GM18873 (cell line): ENCODE measurements around the gene ETFDH.
"Not testable (repeated sequence)": the region's sequence is repeated elsewhere in the genome, so short reads cannot be mapped to it uniquely, and the experiment has no call there.

ENCODE experiments used
- ATAC-seq: cut with Tn5 transposase; IDR thresholded peaks from one replicate; pipeline ENCODE4 v1.9.1; 2021; ENCODE audit warnings: mild to moderate bottlenecking, moderate library complexity, moderate number of reproducible peaks; ENCODE audit not compliant: unreplicated experiment, low FRiP score

ETFDH gene

DNA sequence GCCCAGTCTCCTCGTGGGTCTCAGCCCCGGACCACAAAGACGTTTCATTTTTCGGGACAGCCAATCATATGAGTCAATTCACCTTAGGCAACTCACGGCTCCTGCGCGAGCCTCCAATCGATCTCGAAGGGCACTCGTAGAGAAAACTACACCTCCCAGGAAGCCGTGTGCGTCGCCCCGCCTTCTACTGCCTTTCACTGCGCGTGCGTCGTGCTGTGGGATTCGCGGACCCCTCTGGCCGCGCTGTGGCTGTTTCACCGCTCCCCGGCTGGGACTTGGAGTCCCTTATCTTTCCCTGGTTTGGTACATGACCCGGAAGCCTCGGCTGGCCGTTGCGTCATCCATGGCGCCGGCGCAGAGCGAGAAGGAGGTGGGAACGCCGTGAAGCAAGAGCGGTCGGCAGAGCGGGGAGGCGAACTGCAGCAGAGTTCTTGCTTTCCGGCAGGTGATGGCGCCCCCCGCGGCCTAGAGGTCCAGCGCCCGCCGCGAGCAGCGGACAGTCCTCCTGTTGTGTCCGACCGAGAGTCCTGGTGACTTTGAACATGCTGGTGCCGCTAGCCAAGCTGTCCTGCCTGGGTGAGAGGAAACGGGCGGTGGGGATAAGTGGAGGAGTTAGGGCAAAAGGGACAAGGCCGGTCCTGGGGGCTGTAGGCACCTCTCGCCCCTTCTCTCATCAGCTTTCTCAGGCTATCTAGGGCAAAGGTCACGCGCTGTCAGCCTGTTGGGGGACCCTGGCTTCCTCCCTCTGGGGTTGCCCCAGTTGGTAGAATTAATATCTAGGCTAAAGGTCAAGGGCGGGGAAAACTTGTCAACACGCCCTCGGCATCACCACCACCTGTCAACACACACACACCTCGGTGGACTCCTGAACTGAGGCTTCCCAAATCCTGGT, at the start of gene ETFDH:
Gene ETFDH, plus strand, starts transcription at position 382 of the 892 bp plus-strand sequence. Its CDS starts 161 bp downstream, at position 543.
- peak; percentile 90 for ATAC-seq

DNA sequence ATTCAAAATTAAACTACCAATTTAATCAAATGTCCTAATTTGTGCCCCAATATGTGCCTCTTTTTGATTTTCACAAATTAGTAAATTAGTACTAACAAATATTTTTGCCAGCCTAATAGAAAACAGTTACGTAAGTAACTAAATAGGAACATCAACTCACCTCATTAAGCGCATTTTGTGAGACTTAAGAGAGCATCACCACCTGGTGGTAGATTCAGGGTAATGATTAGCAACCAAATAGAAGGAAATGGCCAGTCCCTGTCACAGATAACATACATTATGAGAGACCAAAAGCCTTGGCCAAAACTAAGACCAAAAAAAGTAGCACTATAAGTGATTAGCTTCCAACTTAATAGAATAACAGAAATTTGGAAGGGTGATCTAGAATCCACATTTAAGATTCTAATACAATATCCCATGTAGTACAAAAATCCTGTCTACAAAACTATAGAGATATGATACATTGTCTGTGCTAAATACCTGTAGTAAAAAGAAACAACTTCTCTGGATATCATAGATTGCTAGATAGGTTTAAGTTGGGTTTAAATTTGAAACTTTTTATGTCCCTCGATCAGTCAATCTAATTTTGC, 47.1 kb upstream of the ETFDH start:
- peak; percentile 91 for ATAC-seq

DNA sequence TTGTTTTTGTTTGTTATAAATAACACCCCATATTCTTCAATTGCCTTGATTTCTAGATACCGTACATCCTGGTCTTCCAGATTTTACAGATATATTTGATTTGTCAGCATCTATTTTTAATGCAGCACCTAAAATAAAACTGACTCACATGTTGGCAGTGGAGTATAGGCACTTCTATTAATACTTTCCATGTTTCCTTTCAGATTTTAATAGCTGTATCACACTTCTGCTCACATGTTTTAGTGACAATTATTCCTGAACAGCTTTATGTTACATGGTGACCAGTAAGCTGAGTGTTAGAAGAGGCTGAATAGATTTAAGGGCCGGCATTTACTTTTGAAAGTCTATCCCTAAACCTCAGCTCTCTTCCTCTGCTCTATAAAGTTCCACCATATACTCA, 46.6 kb upstream of the ETFDH start:
- no peak for ATAC-seq

DNA sequence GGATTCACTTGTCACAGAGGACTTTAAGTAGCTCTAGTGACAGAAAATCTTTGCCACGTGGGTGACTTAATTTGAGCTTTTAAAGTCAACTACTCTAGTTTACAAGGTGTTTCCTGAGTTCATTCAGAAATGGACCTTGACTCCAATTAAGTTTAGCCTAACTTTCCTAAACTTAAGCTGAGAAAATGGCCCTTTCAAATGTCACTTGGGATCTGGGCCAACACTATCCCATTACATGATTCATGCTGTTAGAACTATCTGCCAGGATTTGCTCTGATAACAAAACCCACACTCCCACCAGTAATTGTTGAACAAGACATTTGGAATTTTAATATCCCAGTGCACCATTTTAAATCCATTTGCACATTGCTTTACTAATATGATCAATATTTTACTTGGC, 41.2 kb upstream of the ETFDH start:
- no peak for ATAC-seq

DNA sequence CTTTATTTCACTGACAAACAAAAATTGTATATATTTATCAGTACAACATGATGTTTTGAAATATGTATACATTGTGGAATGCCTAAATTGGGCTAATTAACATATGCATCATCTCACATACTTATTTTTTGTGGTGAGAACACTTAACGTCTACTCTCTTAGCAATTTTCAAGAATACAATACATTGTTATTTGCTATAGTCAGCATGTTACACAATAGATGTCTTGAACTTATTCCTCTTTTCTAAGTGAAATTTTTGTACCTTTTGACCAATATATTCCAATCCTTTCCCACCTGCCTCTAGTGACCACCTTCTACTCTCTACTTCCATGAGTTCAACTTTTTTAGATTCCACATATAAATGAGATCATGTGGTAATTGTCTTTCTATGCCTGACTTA, 35.5 kb upstream of the ETFDH start:
- no peak for ATAC-seq

DNA sequence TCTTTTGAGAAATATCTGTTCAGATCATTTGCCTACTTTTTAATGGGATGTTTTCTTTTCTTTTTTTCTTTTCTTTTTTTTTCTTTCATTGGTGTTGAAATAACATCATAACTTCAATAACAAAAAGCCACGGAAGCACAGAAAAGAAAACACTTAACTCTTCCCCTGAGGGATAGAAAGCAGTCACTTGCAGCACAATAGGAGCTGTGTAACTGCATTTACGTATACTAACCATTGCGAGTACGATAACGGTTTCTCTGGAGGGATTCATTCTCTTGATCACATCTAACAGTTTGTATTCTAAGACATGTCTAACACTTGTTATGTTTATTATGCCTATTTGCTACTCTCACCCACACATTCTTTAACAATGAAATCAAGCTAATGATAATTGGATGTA, 27.7 kb upstream of the ETFDH start:
- ATAC-seq = no peak

DNA sequence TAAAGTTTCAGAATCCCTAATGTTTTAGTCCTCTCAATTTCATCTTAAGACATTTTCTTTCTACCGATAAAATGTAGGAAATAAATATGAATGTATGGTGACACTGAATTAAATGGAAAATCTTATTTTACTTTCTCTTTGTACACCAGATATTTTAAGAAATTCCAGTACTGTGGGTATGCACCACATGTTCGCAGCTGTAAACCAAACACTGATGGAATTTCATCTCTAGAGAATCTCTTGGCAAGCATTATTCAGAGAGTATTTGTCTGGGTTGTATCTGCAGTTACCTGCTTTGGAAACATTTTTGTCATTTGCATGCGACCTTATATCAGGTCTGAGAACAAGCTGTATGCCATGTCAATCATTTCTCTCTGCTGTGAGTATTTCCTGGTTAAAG, 27.3 kb upstream of the ETFDH start:
- ATAC-seq = no peak

DNA sequence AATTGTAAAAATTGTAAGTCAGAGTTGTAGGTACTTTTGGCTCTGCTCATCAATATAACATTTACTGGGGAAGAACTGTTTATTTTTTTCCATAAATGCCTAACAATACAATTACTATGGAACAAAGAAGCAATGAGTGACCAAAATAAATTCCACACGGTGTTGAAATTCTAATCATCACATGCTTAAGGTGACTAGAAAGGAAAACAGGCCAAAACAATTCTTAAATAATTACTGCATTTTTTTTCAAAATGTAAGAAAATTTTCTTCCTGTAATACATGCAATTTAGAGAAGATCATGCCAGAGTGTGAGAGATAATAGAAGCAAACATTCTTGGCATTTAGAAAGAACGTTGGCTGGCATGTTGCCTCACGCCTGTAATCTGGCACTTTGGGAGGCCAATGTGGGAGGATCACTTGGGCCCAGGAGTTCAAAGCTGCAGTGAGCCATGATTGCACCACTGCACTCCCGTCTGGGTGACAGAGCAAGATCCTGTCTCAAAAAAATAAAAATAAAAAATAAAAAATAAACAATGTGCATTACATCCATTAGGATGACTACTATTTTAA, 22.9 kb upstream of the ETFDH start:
- no peak for ATAC-seq

DNA sequence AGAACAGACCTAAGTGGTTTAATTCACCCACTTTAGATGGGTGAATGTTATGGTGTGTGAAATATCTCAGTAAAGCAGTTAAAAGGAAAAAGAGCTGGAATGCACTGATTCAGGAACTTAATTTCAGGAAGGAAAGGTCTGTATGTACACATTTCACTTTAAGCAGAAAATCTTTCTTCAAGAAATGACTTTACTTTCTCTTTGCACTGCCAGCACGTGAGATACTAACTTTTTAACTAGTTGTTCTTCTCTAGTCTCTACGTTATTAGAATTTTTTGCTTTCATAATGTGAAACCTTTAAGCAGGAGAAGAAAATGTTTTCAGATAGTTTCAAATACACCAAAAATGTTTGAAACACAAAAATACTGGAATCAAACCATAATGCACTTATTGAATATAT, 19.2 kb upstream of the ETFDH start:
- no peak for ATAC-seq

DNA sequence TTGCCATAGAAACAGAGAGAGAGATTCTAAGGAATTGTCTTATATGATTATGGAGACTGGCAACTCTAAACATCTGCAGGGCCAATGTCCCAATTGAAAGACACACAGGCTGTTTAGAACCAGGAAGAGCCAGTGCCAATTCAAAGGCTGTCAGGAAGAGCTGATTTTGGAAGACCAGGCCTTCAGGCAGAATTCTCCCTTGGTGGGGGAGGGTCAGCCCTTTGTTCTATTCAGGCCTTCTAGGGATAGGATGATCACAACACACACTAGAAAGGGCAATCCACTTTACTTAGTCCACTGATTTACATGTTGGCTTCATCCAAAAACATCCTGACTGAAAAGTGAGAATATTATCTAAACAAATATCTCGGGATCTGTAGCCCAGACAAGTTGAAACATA, 15.7 kb upstream of the ETFDH start:
- no peak for ATAC-seq

DNA sequence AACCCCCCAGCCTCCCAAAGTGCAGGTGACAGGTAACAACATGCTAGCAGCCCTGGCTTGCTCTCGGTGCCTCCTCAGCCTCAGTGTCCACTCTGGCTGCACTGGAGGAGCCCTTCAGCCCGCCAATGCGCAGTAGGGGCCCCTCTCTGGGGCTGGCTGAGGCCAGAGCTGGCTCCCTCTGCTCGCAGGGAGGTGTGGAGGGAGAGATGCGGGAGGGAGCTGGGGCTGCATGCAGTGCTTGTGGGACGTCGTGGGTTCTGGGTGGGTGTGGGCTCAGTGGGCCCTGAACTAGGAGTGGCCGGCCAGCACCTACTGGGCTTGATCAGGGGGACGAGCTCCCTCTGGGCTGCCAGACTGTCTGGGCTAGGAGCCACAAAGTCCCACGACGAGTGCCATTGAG, 14.8 kb upstream of the ETFDH start:
- no peak for ATAC-seq

DNA sequence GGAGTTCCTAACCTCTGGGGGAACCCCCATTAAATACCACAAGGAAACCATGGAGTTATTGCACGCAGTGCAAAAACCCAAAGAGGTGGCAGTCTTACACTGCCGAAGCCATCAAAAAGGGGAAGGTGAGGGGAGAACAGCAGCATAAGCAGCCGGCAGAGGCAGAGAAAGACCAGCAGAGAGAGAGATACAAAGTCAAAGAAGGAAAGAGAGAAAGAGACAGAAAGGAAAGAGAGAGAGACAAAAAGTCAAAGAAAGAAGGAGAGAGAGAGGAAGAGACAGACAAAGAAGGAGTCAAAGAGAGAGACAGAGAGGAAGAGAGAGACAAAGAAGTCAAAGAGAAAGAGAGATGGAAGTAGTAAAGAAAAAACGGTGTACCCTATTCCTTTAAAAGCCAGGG, 8.8 kb upstream of the ETFDH start:
- ATAC-seq = not testable (repeated sequence)

DNA sequence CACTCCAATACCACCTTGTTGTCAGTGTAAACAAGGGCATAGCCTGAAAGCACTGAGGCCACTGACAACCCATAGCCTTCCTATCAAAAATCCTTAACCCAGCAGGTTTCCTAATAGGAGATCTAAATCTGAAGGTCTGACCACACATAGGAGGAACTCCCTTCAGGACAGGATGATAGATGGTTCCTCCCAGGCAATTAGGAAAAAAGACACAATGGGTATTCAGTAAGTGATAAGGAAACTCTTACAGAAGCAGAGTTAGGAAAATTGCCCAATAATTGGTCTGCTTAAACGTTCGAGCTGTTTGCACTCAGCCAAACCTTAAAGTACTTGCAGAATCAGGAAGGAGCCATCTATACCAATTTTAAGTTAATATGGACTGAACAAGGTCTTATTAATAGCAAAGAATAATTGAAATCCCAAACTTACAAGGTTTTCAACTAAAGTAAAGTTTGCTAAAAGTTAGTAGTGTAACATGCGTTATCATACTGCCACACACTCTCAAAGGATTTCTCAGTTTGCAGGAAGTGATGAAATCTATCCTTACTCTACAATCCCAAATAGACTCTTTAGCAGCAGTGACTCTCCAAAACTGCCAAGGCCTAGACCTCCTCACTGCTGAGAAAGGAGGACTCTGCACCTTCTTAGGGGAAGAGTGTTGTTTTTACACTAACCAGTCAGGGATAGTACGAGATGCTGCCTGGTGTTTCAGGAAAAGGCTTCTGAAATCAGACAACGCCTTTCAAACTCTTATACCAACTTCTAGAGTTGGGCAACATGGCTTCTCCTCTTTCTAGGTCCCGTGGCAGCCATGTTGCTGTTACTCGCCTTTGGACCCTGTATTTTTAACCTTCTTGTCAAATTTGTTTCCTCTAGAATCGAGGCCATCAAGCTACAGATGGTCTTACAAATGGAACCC, 8.1 kb upstream of the ETFDH start:
- ATAC-seq = not testable (repeated sequence)

DNA sequence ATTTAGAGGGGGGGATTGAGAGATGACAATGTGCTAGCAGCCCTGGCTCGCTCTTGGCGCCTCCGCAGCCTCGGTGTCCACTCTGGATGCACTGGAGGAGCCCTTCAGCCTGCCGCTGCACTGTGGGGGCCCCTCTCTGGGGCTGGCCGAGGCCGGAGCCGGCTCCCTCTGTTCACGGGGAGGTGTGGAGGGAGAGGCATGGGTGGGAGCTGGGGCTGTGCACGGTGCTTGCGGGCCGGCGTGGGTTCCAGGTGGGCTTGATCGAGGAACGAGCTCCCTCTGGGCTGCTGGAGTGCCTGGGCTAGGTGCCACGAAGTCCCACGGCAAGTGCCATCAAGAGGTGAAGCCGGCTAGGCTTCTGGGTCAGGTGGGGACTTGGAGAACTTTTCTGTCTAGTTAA, 7.3 kb upstream of the ETFDH start:
- no peak for ATAC-seq

DNA sequence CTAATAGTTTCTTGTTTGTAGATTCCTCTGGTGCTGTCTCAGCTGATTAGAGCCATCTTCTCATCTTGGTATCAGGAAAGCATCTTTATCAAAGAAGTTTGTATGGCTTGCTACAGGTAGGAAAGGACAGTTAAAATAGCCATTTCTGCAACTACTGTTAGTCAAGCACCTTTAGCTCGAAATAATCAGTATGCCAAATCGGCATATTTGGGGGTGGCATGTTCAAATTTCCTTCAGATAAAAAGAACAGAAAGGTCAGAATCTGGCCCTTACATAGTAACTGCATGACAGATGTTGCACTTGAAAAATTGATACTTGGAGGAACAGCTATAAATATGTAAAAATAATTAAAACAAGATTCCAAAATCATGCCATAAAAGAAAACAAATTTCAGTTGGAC, 5.2 kb upstream of the ETFDH start:
- ATAC-seq = no peak

DNA sequence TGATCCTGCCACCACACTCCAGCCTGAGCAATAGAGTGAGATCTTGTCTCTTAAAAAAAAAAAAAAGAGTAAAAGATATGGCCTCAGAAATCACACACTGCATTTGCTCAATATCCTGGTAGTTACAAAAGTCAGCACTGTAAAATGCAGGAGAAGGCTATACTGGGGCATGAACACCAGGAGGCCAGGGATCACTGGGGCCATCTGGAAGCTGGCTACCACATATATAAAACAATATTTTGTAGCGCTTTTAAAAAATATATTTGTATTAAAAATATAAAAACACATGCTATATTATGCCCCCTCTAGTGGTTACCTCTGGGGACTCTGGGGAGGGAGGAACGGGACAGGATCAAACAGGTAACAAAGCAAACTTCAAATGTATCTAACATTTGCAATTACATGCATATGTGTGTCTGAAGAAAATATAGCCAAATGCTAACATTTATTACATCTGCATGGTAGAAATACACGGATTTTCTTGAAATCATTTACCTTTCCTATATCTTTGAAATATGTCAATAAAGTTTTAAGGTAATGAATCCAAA, 4.4 kb upstream of the ETFDH start:
- no peak for ATAC-seq

DNA sequence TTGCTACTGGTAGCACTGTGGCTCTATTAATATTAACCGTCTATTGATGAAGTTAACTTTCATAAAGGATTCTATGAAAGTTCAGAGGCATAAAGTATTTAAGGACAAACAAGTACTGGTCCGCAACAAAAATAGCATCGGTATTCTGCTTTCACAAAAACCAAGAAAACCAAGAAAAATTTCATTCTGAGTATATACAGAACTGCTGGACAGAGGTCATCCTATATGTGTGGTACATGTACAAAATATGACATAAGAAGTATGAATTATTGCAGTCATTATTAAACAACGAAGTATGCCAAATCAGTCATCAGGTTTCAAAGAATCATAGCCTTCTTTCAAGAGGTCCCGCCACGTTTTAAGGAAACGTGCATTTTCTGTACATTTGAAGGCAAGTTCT, 2.8 kb upstream of the ETFDH start:
- ATAC-seq = no peak

DNA sequence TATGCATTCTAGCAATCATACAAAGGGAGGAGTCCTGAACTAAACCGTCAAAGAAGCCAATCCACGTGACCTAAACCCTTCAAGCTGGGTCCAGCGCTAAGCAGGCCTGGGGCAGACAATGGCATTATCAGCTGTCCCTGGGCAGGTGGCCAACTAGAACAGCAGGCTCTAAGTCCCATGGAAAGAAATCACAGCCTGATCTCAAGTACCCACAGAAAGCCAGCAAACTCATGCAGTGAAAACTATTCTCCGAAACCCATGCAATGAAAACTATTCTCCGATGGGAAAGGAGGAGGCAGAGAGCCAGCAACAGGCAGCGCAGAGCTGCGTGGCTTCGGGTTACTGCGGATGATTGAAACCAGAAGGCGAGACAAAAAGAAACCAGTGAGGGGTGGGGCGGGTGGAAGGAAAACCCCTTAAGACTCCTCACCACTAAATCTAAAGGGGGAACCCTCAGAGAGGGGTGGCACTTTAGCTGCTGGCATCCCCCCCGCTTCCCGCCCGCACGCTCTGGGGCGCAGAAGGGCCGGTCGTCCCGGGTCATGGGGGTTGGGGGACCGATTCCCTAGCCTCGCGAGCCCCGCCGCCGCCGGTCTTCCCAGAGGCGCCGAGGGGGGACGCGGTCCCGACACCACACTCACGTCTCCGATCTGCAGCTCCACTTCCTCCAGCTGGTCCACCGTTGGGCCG, 976 bp upstream of the ETFDH start:
- ATAC-seq = peak; percentile 24

DNA sequence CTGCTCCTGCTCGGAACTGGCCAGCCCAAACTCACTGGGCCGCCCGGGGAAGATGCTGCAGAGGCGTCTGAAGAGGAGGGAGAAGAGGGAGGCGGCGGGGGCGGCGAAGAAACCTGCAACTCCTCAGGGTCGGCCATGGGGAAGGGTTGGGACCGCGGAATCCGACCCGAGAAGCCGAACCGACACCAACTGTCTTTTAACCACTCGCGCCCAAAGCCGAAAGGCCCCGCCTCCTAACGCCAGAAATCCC, 506 bp upstream of the ETFDH start, which contains the start of gene C4orf46:
Gene C4orf46, minus strand, starts transcription at position 223 of the 250 bp plus-strand sequence. Its CDS starts 86 bp downstream, at position 137.
- ATAC-seq = no peak

DNA sequence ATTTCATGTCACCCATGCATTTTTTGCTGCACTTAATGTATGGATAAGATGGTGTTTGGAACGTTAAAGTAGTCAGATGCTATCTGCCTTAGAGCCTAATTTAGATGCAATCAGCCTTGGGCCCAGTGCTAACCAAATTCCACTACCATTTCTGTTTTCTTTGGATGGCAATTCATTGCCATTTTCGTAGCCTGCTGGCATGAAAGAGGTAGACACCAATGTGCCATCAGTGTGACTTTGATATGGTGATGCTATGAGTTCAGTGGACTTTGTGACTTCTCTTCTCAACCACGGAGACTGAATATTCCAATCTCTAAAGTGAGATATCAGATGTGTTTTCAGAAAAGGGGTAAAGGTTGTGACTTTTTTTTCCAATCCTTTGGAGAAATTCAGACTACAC, 1.5 kb downstream of the ETFDH start:
- ATAC-seq = no peak
